T47D (cell line): ENCODE measurements around the gene TNS1.

Source experiments
- DNase-seq, 2 experiments: peaks; one replicate each; pipeline versions ENCODE4 v3.0.0 to v3.0.0-alpha.2; 2011 to 2012; ENCODE audit warnings: low read depth in 1 of 2, low spot score in 1 of 2
- JUND ChIP-seq: IDR thresholded peaks from 2 replicates; pipeline ENCODE4 v1.6.1; 2012; ENCODE audit warnings: low read depth
- in situ Hi-C: cut with HindIII; loops from 2 replicates; pipeline ENCODE4 v1.10.0; 2016; ENCODE audit warnings: low sequenced_read_pairs, low pct_unique_long_range_greater_than_20kb

The TNS1 gene

DNA sequence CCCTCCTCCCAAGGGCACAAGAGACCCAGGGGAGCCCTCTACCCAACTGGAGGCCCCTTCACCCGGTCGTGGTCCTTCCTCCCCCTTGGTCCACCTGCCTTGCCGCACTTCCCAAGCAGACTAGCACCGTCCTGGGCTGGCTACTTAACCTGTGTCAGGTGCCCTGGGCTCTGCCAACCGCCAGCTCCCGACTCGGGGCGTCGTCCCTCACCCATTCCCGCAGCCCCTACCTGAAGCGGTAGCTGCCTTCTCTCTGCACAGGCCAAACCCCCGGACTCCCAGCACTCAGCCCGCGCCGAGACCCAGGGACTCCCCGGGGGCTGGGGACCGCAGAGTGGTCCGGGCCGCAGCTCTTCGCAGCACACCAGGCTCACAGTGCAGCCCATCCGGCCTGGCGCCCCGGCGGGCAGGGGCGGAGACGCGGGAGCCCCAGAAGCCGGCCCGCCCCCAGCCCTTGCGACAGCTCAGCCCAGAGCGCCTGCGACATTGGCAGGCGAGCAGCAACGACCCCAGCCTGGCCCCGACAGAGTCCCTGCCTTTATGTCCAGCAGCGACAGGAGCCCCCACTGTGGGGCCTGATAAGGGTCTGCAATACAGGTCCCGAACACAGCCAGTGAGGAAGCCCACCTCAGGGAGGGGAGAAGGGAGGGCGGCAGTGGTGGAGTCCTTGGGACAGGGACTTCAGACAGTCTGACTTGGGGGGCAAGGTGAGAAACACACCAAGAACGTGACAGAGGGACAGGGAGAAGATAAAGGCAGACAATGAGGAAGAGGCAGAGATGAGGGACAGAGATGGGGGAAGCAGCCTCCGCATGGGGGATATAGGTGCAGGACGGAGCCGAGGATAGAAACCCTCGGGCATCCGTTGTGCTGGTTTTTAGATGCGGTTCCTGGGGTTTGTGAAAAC lies 31.0 kb upstream of the TNS1 start:
- TF ChIP-seq JUND = no peak
- in situ Hi-C loops = no loop called here
- DNase-seq = no peak

DNA sequence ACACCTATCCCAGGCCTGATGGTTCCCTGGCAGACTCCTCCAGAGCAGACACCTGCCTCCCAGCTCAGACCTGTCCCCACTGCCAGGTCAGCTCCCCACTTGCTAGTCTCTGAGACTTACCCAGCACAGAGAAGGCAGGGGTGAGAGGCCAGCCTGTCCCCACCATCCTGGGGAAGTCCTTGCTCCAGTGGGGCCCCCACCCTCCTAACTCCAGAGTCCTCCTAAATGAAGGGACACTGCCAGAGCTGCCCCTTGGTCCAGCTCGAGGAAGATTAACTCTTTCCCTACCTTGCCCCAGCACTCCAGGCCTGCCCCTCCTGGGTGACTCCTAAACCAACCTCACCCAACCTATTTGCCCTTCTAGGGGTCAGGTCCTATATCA lies 30.4 kb upstream of the TNS1 start:
- in situ Hi-C loops = no loop called here
- TF ChIP-seq JUND = no peak
- no peak for DNase-seq

DNA sequence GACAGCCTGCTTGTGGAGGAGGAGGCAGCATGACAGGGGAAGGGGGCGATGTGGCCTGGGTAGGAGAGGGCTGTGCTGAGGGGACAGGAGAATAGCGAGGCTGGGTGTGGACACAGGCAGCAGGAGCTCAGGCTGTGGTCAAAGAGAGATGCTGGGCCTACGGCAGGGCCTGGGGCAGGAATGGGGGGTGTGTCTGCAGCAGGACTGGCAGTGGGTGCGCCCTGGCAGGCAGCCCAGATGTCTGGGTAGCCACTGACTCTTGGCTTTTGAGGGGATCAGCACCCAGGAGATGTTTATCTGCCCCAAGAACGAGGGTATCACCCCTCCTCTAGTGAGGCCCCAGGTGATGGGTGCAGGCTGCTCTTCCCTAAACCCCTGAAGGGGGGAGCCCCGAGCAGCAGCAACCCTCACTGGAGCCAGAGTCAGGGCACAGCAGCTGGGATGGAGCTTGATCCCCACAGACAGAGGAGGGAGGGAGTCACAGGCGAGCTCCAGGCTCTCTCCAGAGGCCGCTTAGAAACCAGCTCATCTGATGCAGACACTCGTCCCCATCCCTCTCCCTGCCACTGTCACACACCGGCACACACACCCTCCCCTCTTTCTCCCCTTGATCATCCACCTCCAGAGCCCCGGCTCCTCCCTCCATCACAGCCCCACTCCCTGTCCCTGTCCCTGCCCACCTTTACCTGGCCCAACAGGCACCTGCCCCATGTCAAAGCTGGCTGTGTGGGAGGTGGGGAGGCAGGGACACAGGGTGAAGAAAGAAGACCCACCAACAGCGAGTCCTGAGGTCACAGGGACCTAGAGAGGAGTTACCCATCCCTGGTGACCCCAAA lies 29.8 kb upstream of the TNS1 start:
- in situ Hi-C loops = no loop called here
- no peak for DNase-seq
- TF ChIP-seq JUND = no peak

DNA sequence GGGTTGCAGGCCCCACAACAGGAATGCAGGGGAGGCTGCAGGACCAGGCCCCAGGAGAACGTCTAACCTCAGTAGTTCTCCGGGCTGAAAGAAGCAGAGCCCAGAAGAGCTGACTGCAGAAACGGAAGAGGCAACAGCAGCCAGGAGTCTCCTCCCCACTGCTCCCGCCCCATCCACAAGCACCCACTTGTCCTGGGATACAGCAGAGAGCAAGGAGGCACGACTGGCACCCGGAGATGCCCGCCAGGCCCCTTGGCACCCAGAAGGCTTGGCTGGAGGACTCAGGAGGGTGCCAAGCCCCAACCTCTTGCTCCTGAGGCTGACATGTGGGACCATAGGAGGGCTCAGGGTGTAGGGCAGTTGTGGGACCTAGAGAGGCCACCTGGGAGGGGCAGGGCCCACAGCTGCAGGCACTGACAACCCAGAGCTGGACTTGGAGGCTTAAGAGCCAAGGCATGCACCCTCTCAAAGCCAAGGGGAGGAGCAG lies 29.0 kb upstream of the TNS1 start:
- TF ChIP-seq JUND = no peak
- no peak for DNase-seq
- in situ Hi-C loops = no loop called here

DNA sequence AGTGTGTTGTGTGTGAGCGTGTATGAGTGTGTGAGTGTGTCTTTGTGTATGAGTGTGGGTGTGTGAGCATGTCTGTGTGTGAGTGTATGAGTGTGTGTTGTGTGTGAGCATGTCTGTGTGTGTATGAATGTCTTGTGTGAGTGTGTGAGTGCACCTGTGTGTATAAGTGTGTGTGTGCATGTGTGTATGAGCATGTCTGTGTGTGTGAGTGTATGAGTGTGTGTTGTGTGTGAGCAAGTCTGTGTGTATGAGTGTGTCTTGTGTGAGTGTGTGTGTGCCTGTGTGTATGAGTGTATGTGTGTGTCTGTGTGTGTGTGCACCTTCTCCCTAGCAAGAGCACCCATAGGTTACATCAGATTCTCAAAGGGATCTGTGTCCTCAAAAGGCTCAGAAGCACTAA lies 28.5 kb upstream of the TNS1 start:
- no peak for TF ChIP-seq JUND
- in situ Hi-C loops = no loop called here
- DNase-seq = no peak

DNA sequence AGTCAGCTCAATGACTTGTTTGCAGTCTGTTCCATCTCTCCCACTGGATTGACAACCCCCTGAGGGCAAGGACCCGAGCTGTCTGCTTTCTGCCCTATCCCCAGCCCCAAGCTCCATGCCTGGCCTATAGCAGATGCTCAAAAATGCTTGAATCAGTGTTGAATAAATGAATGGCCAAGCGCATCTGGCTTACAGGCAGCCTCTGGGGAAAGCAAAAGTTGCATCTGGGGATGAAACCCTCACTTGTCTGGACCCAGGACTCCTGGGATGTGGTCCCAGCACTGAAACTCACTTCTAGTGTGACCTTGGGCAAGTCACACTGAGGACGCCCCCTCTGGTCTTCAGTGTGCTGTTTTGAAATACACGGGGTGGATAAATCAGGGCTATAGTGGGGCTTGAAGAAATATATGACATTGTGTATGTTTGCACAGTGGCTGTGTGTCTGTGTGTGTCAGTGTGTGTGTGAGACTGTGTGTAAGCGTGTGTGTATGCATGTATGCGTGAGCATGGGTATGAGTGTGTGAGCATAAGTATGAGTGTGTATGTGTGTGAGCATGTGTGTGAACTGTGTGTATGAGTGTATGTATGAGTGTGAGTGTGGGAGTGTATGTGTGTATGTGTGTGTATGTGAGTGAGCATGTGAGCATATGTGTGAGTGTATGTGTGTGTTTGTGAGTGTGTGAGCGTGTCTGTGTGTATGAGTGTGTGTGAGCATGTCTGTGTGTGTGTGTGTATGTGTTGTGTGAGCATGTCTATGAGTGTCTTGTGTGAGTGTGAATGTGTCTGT lies 27.8 kb upstream of the TNS1 start:
- DNase-seq = no peak
- no peak for TF ChIP-seq JUND
- in situ Hi-C loops = no loop called here

DNA sequence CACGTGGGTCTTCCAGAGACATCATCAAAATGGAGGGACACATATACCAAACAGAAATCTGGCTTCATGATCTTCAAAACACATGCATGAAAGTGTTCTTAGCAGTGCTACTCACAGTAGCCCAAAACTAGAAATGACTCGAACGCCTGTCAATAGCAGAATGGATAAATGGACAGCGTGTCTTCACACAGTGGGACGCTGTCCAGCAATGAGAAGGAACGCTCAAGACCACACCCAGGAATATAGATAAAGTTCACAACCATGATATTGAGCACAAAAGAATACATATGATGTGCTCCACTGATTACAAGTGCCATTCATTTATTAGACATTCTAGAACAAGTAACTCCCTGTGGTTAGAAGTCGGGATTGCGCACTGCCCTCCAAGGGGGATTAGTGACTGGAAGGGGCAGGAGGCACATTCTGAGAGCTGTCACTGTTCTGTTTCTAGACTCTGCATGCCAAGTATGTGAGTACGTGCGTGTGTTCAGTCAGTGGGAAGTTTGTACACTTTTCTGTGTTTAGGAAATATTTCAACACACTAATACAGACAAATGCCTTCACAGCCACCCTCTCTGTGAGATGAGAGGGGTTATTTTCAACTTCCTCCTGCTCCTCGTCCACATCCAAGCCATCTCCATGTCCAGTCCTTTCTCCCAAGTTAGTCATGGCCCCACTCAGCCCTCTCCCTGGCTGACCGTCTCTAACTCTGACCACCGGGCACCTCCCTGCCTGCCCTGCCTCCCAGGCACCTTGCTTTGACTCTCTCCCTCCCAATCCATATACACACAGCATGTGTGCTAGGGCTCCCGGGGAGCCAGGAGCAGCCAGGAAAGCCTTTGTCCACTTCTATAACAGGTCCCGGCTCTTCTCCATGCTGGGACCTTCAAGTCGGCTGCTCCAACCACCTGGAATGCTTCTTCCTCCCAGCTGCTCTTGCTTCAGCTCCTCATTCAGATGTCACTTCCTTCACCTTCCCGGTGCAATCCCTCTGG lies 26.9 kb upstream of the TNS1 start:
- no peak for TF ChIP-seq JUND
- in situ Hi-C loops = no loop called here
- no peak for DNase-seq

DNA sequence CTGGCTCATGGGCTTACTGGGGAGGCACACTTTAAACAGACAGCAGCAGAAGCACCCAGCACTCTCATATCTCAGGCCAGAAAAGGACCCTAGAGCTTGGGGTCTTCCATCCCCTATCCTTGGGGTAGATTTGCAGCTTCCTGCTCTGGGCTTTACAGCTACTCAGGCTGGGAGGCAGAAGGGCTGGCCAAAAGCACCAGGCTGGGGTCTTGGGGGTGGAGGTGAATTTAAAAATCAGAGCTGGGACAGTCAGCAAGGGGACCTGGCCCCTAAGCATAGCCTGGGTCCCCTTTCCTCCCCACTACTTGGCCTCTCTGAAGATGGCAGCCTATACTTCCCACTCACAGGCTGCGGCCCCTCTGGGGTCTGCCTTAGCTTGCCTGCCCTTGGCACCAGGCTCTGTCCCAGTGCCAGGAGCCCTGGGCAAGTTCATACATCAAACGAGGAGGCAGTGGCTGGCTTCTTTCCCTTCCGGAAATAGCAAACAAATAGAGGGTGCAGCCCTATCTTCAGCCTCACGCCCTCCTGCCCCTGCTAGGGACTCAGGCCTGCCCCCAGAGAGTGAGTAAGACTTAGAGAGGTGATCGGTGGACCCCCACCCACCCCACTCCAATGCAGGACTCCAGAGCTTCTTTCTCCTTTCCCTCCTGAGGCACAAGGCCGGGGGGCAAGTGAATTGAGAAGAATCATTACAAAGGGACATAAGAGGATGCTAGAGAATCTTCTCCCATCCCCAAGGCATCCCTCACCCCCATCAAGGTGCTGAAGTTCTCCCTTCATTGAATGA lies 26.0 kb upstream of the TNS1 start:
- in situ Hi-C loops = no loop called here
- no peak for DNase-seq
- TF ChIP-seq JUND = no peak

DNA sequence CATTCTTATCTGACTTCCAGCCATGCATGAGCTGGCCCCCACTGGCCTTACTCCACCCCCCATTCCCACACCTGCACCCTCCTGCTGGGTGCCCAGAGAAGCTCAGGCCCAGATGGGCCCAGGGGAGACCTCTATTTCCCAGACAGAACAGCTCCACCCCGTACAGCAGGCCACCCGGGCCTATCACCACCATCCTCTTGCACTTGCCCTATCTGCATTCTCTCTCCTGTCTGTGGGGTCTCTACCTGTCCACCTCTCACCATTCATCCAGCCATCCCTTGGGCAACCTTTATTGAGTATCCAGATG lies 25.3 kb upstream of the TNS1 start:
- in situ Hi-C loops = no loop called here
- TF ChIP-seq JUND = no peak
- no peak for DNase-seq

DNA sequence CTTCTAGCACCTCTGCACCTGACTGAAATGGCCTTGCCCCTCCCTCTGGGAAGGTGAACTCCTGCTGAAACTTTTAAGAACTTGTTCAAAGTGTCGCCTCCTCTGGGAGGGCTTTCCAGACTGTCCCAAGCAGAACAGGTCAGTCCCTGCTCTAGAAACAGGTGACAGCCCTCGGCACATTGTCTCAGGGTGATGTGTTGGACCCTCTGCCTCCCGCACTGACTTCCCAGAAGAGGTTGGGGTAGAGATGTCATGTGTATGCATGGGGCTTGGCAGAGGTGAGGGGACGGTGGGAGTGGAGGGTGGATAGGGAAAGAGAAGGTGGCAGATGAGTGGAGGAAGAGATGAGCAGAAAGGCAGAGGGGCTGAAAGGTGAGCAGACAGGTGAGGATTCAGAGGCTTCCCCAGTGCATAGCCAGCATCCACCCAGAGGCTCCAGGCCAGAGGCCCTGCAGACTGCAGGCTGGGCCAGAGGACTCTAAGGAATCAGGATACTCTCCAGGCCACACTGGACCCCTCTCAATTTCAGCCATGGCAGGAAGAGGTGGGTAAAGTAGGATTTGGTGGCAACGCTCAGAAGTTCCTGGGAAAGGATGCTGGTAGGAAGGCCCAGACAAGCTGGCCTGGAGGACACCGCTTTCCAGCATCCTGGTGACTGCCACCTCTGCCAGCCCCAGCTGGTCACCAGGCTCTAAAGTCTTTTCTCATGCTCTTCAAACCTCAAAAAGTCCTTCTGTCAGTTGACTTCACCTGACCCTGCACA lies 24.8 kb upstream of the TNS1 start:
- in situ Hi-C loops = no loop called here
- TF ChIP-seq JUND = no peak

More for the DNA sequence above, 24.8 kb upstream of the TNS1 start:
- no peak for DNase-seq
